Right atrium auricular region (tissue), 2 donors: ENCODE measurements around the gene AGO1. TPM values are rescaled to one million over a fixed set of nuclear protein-coding genes. Genes with fewer than 3 reads are reported as not detected.
A peak's percentile ranks its signal among the peaks of the same experiment; 100 is the strongest.
"Not testable (repeated sequence)": the region's sequence is repeated elsewhere in the genome, so short reads cannot be mapped to it uniquely, and the experiment has no call there.

Experiments used
- DNase-seq: peaks from one replicate; pipeline ENCODE4 v3.0.0-alpha.2; 2019; ENCODE audit warnings: low spot score
- H3K27ac ChIP-seq, 2 donors: fragments of 200-600 bp; sonication (generic); 1 replicate in 1 of 2; 2 replicates in 1 of 2; pipeline ENCODE4 v1.5.1; 2016 to 2019
- H3K27me3 ChIP-seq, 2 donors: fragments of 200-600 bp; sonication (generic); one replicate each; pipeline versions ENCODE4 v1.5.1 to v1.6.0; 2017 to 2019
- H3K36me3 ChIP-seq: fragments of 200-600 bp; sonication (generic); one replicate; pipeline ENCODE4 v1.5.1; 2016
- H3K4me1 ChIP-seq, 2 donors: fragments of 200-600 bp; sonication (generic); one replicate each; pipeline versions ENCODE4 v1.5.1 to v1.6.0; 2017 to 2019
- H3K4me3 ChIP-seq, 2 donors: fragments of 200-600 bp; sonication (generic); 1 replicate in 1 of 2; 2 replicates in 1 of 2; pipeline ENCODE4 v1.5.1; 2017 to 2019; ENCODE audit warnings: mild to moderate bottlenecking in 1 of 2, moderate library complexity in 1 of 2
- H3K9me3 ChIP-seq, 2 donors: fragments of 200-600 bp; sonication (generic); one replicate each; pipeline ENCODE4 v1.5.1; 2019
- CTCF ChIP-seq, 2 donors: fragments of 200-600 bp; sonication (generic); IDR thresholded peaks; one replicate each; pipeline ENCODE4 v1.5.1; 2019; ENCODE audit warnings: antibody characterized with exemption in 2 of 2
- total RNA-seq, 2 donors: library from RNA; depleted of rRNA; stranded (reverse); fragments of >200 nt; gene quantifications; one replicate each; pipeline ENCODE4 v1.1.0, GENCODE V29; 2016

AGO1 gene
- total RNA-seq, 2 donors from 2014 or later, result 20.3 to 22.1 TPM

DNA sequence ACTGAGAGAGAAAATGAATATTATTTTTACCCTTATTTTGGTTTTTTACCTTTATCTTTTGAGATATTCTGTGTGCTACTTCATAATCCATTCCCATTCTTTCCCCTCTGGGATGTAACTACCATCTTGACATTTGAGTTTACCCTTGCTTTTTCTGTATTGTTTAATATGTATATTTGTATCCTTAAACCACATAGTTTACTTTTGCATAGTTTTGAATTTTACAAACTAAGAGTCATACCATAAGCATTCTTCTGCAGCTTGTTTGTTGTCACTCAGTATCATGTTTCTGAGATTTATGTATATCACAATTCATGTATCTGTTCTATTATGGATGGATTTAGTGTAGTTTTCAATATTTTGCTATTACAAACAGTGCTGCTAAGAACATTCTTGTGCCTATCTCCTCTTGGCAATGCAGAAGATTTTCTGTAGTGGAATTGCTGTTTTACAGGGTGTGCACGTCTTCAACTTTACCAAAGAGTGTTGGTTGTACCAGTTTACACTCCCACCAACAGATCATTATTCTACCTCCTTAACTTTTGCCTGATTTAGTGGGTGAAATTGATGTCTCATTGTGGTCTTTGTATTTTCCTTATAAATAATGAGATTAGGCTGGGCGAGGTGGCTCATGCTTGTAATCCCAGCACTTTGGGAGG is 12.2 kb upstream of the AGO1 start:
- Histone ChIP-seq H3K27me3 (no peaks in the 10 kb centered on the region), H3K4me3 (no peak overlapping the region), H3K36me3 (no peaks in the 10 kb centered on the region), H3K4me1 (no peaks in the 10 kb centered on the region), H3K9me3 (no peaks in the 10 kb centered on the region), H3K27ac (no peak overlapping the region)
- DNase-seq, result no peak
- no peak for TF ChIP-seq CTCF (IDR thresholded peaks at IDR 0.05)

DNA sequence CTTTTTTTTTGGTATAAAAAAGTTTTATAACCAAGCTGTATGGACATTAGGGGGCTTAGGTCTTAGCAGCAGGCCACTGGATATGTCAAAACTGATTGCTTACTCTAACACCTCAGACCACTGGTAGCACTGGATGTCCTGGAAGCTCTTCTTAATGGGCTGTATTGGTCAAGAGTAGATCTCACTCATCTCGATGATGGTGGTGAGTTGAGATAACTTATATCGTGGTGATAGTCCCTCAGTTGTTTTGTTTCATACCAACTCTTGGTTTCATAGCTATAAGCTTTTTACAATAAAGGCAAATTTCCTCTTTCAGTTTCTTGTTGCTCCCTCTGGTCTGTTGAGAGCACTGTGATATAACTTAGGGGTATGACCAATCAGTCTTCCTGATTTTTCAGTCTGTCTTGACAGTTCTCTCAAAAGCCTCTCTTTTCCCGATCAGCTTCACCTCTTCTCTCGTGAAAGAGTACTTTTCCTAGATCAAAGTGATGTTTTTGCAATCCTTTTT is 9.7 kb upstream of the AGO1 start:
- no peaks in the 10 kb centered on the region for H3K4me1 ChIP-seq
- H3K27ac ChIP-seq, result no peak overlapping the region
- DNase-seq, result no peak
- no peaks in the 10 kb centered on the region for H3K9me3 ChIP-seq
- TF ChIP-seq CTCF (IDR thresholded peaks at IDR 0.05), result no peak
- no peak overlapping the region for H3K4me3 ChIP-seq
- no peaks in the 10 kb centered on the region for H3K27me3 ChIP-seq
- no peaks in the 10 kb centered on the region for H3K36me3 ChIP-seq

DNA sequence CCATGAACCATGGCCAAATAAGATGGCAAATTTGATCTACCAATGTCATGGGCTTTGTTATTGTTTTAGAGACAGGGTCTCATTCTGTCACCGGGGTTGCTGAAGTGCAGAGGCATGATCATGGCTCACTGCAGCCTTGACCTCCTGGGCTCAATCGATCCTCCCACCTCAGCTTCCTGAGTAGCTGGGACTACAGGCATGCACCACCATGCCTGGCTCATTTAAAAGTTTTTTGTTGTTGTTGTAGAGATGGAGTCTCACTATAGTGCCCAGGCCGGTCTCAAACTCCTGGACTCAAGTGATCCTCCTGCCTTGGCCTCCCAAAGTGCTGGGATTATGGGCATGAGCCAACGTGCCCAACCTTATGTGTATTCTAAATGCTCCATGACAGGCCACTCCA is 8.9 kb upstream of the AGO1 start:
- H3K27ac ChIP-seq, H3K36me3 ChIP-seq, H3K27me3 ChIP-seq, H3K4me1 ChIP-seq, H3K4me3 ChIP-seq, H3K9me3 ChIP-seq, DNase-seq: not testable (repeated sequence)

GRCh38 chr1:35876988-35877387 is 6.0 kb upstream of the AGO1 start:
- DNase-seq, result no peak

DNA sequence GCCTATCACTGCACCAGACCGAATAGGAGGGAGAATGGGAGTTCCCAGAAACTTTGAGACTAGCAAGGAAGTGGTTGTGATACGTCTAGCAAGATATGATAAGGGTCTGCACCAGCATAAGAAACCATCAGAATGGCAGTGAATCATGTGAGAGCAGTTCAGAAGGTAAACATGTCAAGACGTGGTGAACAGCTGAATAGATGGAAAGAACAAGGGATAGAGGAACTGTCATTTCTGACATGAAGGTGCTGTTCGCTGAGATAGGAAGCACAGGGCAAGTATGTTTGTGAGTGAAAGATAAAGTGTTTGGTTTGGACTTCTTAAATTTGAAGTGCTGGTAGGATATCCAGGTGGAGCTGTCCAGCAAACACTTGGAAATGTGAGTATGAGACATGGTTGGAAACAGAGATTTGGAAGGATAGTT is 1.1 kb upstream of the AGO1 start:
- Histone ChIP-seq H3K4me1 (peaks cover 0 to 33% of the 10 kb centered on the region in 2 donors), H3K36me3 (no peaks in the 10 kb centered on the region), H3K9me3 (no peaks in the 10 kb centered on the region), H3K4me3 (no peak overlapping the region), H3K27me3 (no peaks in the 10 kb centered on the region), H3K27ac (no peak overlapping the region)
- no peak for DNase-seq
- no peak for TF ChIP-seq CTCF (IDR thresholded peaks at IDR 0.05)

More at GRCh38 chr1:35876988-35877387, 6.0 kb upstream of the AGO1 start:
- no peak overlapping the region for H3K27ac ChIP-seq
- H3K27me3 ChIP-seq, result no peaks in the 10 kb centered on the region
- no peak overlapping the region for H3K4me3 ChIP-seq
- no peak for TF ChIP-seq CTCF (IDR thresholded peaks at IDR 0.05)
- no peaks in the 10 kb centered on the region for H3K9me3 ChIP-seq
- H3K36me3 ChIP-seq, result no peaks in the 10 kb centered on the region
- no peaks in the 10 kb centered on the region for H3K4me1 ChIP-seq

- Histone ChIP-seq H3K4me3 (peak overlapping the region; percentile 82 to 99), H3K4me1 (peaks cover 0 to 40% of the 10 kb centered on the region in 2 donors), H3K9me3 (no peaks in the 10 kb centered on the region), H3K27me3 (no peaks in the 10 kb centered on the region), H3K27ac (peak overlapping the region; percentile 83 to 90), H3K36me3 (no peaks in the 10 kb centered on the region)
- no peak for TF ChIP-seq CTCF (IDR thresholded peaks at IDR 0.05)
- no peak for DNase-seq
Measured at GRCh38 chr1:35882586-35882944, 444 bp upstream of the AGO1 start.
